Astrocyte (in vitro differentiated cells and primary cell): ENCODE data around the gene DDX6.
A peak's percentile ranks its signal among the peaks of the same experiment; 100 is the strongest.

ENCODE experiments used
- CTCF ChIP-seq: IDR thresholded peaks from 2 replicates; pipeline ENCODE4 v1.5.1; 2011; ENCODE audit warnings: low read depth, mild to moderate bottlenecking, inconsistent platforms, low read length, moderate library complexity; ENCODE audit not compliant: insufficient read depth
- EZH2 ChIP-seq: IDR thresholded peaks from 2 replicates; pipeline ENCODE4 v1.6.1; 2012; ENCODE audit warnings: mild to moderate bottlenecking, low read length, inconsistent platforms; ENCODE audit not compliant: insufficient read depth

- TF ChIP-seq CTCF (peak; percentile 18), EZH2 (no peak)
These were observed 430 bp downstream of the DDX6 start for GRCh38 chr11:118790357-118791110.
